NCI-H774 (cell line): ENCODE measurements around the gene CA12.
"Not testable (repeated sequence)": the region's sequence is repeated elsewhere in the genome, so short reads cannot be mapped to it uniquely, and the experiment has no call there.

ENCODE experiments used
- DNase-seq: peaks from one replicate; lab custom pipeline; 2025; lab: John Stamatoyannopoulos, UW

CA12 gene

GRCh38 chr15:63335543-63336240 lies 46.0 kb downstream of the CA12 start:
- no peak for DNase-seq

GRCh38 chr15:63334821-63335220 lies 46.8 kb downstream of the CA12 start:
- no peak for DNase-seq

- DNase-seq = no peak
These were observed 49.1 kb downstream of the CA12 start for GRCh38 chr15:63332367-63333124.

GRCh38 chr15:63331456-63331855 lies 50.2 kb downstream of the CA12 start:
- DNase-seq = no peak

- DNase-seq = no peak
These were observed 50.7 kb downstream of the CA12 start for GRCh38 chr15:63330926-63331325.

GRCh38 chr15:63329567-63330350 lies 51.9 kb downstream of the CA12 start:
- DNase-seq = no peak

GRCh38 chr15:63327648-63328421 lies 53.8 kb downstream of the CA12 start:
- DNase-seq = no peak

- no peak for DNase-seq
These were observed 56.9 kb downstream of the CA12 start for GRCh38 chr15:63324770-63325169.

GRCh38 chr15:63323798-63324563 lies 57.7 kb downstream of the CA12 start:
- no peak for DNase-seq

GRCh38 chr15:63322541-63322940 lies 59.1 kb downstream of the CA12 start:
- DNase-seq = no peak

- no peak for DNase-seq
These were observed 60.2 kb downstream of the CA12 start for GRCh38 chr15:63321462-63321861.

GRCh38 chr15:63320981-63321380 lies 60.7 kb downstream of the CA12 start:
- not testable (repeated sequence) for DNase-seq

GRCh38 chr15:63320446-63320845 lies 61.2 kb downstream of the CA12 start:
- DNase-seq = not testable (repeated sequence)

- no peak for DNase-seq
These were observed 62.6 kb downstream of the CA12 start for GRCh38 chr15:63319065-63319464.

GRCh38 chr15:63318344-63318743 lies 63.3 kb downstream of the CA12 start:
- DNase-seq = no peak

GRCh38 chr15:63314409-63314808 lies 67.2 kb downstream of the CA12 start:
- DNase-seq = no peak

GRCh38 chr15:63313825-63314224 lies 67.8 kb downstream of the CA12 start:
- DNase-seq = no peak

GRCh38 chr15:63312286-63312685 lies 69.4 kb downstream of the CA12 start:
- no peak for DNase-seq

- DNase-seq = no peak
These were observed 71.0 kb downstream of the CA12 start for GRCh38 chr15:63310646-63311045.

- no peak for DNase-seq
These were observed 72.7 kb downstream of the CA12 start for GRCh38 chr15:63308947-63309346.

- DNase-seq = no peak
These were observed 73.2 kb downstream of the CA12 start for GRCh38 chr15:63308491-63308890.
